ENCODE results near the gene ZNF462. TPM values are rescaled to one million over a fixed set of nuclear protein-coding genes. Genes with fewer than 3 reads are reported as not detected.

Gene ZNF462
- total and polyA plus RNA-seq, 2 of the 13 experiments (the other 11 are each of a cell fraction or from before 2014, with no cell fraction given), result not detected

- no peak for TF ChIP-seq MIER2 (CRISPR knock-in tag; IDR thresholded peaks at IDR 0.05)
- no peak for TF ChIP-seq RARG (CRISPR knock-in tag; IDR thresholded peaks at IDR 0.05; ENCODE audit: low read depth)
- no peak for TF ChIP-seq ZNF160 (CRISPR knock-in tag; IDR thresholded peaks at IDR 0.05)
These were observed 2.0 kb upstream of the ZNF462 start (continued) for GRCh38 chr9:106860721-106861639.

DNA sequence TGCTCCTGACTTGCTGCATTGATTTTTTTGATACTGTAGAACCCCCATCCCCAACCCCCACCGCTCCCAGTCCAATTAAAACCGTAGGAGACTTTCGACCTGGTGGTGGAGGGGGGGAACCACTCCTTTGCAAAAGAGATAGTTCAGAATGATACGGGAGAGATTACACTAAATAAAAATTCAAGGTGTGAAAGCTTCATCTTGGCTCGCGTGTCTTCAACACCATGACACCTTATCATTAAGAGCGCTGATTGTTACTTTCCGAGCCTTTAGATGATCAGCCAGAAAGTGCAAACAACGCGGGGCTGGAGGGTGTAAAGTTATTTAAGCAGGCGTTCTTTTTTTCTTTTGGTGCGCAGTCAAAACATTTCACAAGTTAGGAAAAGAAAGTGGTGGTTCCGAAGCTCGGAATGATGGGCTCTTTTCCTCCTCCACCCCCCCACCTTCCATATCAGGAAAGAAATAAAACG lies 1.3 kb upstream of the ZNF462 start:
- no peaks in the 10 kb centered on the region for H3K79me2 ChIP-seq (ENCODE audit: insufficient read depth, low read length)

More for the DNA sequence above, 1.3 kb upstream of the ZNF462 start:
- no peak for ATAC-seq
- H3K9ac ChIP-seq (ENCODE audit: insufficient read depth, low read depth, low read length), result no peak overlapping the region
- no peak for FAIRE-seq
- no peak overlapping the region for H3K4me3 ChIP-seq (replicated peaks in 1 of 3; ENCODE audit: insufficient read depth in 1 of 3, low read depth in 2 of 3, low read length in 3 of 3)
- H3K36me3 ChIP-seq (replicated peaks in 1 of 2; ENCODE audit: control insufficient read depth in 1 of 2, insufficient read depth in 2 of 2, low read length in 2 of 2), result no peaks in the 10 kb centered on the region
- intact Hi-C loops (cut with micrococcal nuclease; ENCODE audit: unreplicated experiment), result no loop called here
- WGBS (ENCODE audit: low lambda C conversion rate), result 19% methylated on average over 15 of the region's 15 CpGs
- POLR2A ChIA-PET, result no interaction called here
- no TSS peak for BruUV-seq (replicated peaks)
- H4K20me1 ChIP-seq (ENCODE audit: insufficient read depth, low read length), result no peaks in the 10 kb centered on the region
- H2AFZ ChIP-seq (ENCODE audit: low read length), result no peak overlapping the region
- DNase-seq (ENCODE audit: low spot score), result no peak
- H3K27ac ChIP-seq (ENCODE audit: extremely low read length, insufficient read depth, low read length), result no peak overlapping the region
- CTCF ChIA-PET (ENCODE audit: low intra/inter-chr PET ratio, low total read pairs), result no interaction called here
- no peaks in the 10 kb centered on the region for H3K4me1 ChIP-seq (ENCODE audit: insufficient read depth, low read length)
- peaks cover 0 to 37% of the 10 kb centered on the region in 2 experiments; a peak in 3 of 5 replicates for H3K27me3 ChIP-seq (ENCODE audit: control insufficient read depth in 1 of 2, insufficient read depth in 2 of 2, low read length in 2 of 2)
- TF ChIP-seq ZNF207 (IDR thresholded peaks at IDR 0.05; ENCODE audit: borderline replicate concordance) (no peak), HDAC1 (CRISPR knock-in tag; IDR thresholded peaks at IDR 0.05) (no peak), ATAD3A (CRISPR knock-in tag; IDR thresholded peaks at IDR 0.05) (no peak), SRSF1 (optimal IDR thresholded peaks at IDR 0.05; ENCODE audit: low read depth, low read length) (no peak), ZNF768 (CRISPR knock-in tag; IDR thresholded peaks at IDR 0.05) (no peak), KAT7 (CRISPR knock-in tag; IDR thresholded peaks at IDR 0.05; ENCODE audit: borderline replicate concordance) (no peak)
- TF ChIP-seq, protein P1, sequence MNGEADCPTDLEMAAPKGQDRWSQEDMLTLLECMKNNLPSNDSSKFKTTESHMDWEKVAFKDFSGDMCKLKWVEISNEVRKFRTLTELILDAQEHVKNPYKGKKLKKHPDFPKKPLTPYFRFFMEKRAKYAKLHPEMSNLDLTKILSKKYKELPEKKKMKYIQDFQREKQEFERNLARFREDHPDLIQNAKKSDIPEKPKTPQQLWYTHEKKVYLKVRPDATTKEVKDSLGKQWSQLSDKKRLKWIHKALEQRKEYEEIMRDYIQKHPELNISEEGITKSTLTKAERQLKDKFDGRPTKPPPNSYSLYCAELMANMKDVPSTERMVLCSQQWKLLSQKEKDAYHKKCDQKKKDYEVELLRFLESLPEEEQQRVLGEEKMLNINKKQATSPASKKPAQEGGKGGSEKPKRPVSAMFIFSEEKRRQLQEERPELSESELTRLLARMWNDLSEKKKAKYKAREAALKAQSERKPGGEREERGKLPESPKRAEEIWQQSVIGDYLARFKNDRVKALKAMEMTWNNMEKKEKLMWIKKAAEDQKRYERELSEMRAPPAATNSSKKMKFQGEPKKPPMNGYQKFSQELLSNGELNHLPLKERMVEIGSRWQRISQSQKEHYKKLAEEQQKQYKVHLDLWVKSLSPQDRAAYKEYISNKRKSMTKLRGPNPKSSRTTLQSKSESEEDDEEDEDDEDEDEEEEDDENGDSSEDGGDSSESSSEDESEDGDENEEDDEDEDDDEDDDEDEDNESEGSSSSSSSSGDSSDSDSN (CRISPR knock-in tag; IDR thresholded peaks at IDR 0.05), result no peak
- in situ Hi-C loops (cut with HindIII; ENCODE audit: extremely low pct_ligation_motif_present, low pct_unique_long_range_greater_than_20kb), result no loop called here
- H3K4me2 ChIP-seq (ENCODE audit: low read depth, low read length), result no peak overlapping the region
- no peaks in the 10 kb centered on the region for H3K9me3 ChIP-seq (ENCODE audit: low read length)
